OCI-LY3 (cell line): ENCODE measurements around the gene SWAP70.
"Not testable (repeated sequence)": the region's sequence is repeated elsewhere in the genome, so short reads cannot be mapped to it uniquely, and the experiment has no call there.

Experiments
- H2AFZ ChIP-seq: fragments of 200-600, 300-600 bp; shearing (Covaris generic); 2 replicates; pipeline ENCODE4 v1.6.0; 2014; ENCODE audit warnings: antibody characterized with exemption, low read depth, low read length
- H3K27ac ChIP-seq: fragments of 200-600, 300-600 bp; sonication (generic); 2 replicates; pipeline ENCODE4 v1.5.1; 2014; ENCODE audit warnings: mild to moderate bottlenecking, low read length, moderate library complexity, mixed read lengths
- H3K27me3 ChIP-seq: fragments of 200-600, 300-600 bp; sonication (generic); 2 replicates; pipeline ENCODE4 v1.6.1; 2014; ENCODE audit warnings: low read depth, low read length, mixed read lengths
- H3K36me3 ChIP-seq: fragments of 200-600, 300-600 bp; sonication (generic); replicated peaks from 2 replicates; pipeline ENCODE3; 2014; ENCODE audit warnings: low read depth, low read length, mixed read lengths
- H3K4me1 ChIP-seq: fragments of 300-600, 200-600 bp; sonication (generic); 2 replicates; pipeline ENCODE4 v1.6.1; 2014; ENCODE audit warnings: low read length, mixed read lengths
- H3K4me2 ChIP-seq: fragments of 200-600, 300-600 bp; sonication (generic); 2 replicates; pipeline ENCODE4 v1.6.1; 2014; ENCODE audit warnings: low read length, mixed read lengths
- H3K4me3 ChIP-seq: fragments of 300-600, 200-600 bp; sonication (generic); 2 replicates; pipeline ENCODE4 v1.5.1; 2014; ENCODE audit warnings: antibody characterized with exemption, mild to moderate bottlenecking, low read length, moderate library complexity
- H3K79me2 ChIP-seq: fragments of 300-600, 200-600 bp; shearing (Covaris generic); 2 replicates; pipeline ENCODE4 v1.6.1; 2014; ENCODE audit warnings: mild to moderate bottlenecking, low read length, mixed read lengths
- H3K9ac ChIP-seq: fragments of 300-600, 200-600 bp; shearing (Covaris generic); 2 replicates; pipeline ENCODE4 v1.6.0; 2014; ENCODE audit warnings: mild to moderate bottlenecking, low read length, moderate library complexity
- H3K9me3 ChIP-seq: fragments of 200-600, 300-600 bp; shearing (Covaris generic); 2 replicates; pipeline ENCODE4 v1.6.1; 2014; ENCODE audit warnings: low read length, mixed read lengths; ENCODE audit not compliant: insufficient read depth
- H4K20me1 ChIP-seq: fragments of 200-600, 300-600 bp; sonication (generic); 2 replicates; pipeline ENCODE4 v1.6.1; 2016; ENCODE audit warnings: low read length, mixed read lengths; ENCODE audit not compliant: insufficient read depth
- CTCF ChIP-seq: fragments of 200-600, 300-600 bp; sonication (generic); IDR thresholded peaks from 2 replicates; pipeline ENCODE4 v1.5.1; 2014; ENCODE audit warnings: antibody characterized with exemption, low read length, low read depth
- EZH2phosphoT487 ChIP-seq: fragments of 200-600 bp; shearing (Covaris generic); IDR thresholded peaks from 2 replicates; pipeline ENCODE4 v1.6.1; 2018; ENCODE audit warnings: antibody characterized with exemption, mixed run types, low read depth

SWAP70 gene

GRCh38 chr11:9617940-9618339, 45.9 kb upstream of the SWAP70 start:
- peaks cover 48% of the 10 kb centered on the region for H3K4me1 ChIP-seq

GRCh38 chr11:9619004-9619403, 44.9 kb upstream of the SWAP70 start:
- no peaks in the 10 kb centered on the region for H3K36me3 ChIP-seq
- no peaks in the 10 kb centered on the region for H3K27me3 ChIP-seq
- no peaks in the 10 kb centered on the region for H4K20me1 ChIP-seq
- peak overlapping the region; percentile 34; the same call in 1 of the 2 replicates for H3K4me2 ChIP-seq
- peaks cover 43% of the 10 kb centered on the region for H3K4me1 ChIP-seq
- H2AFZ ChIP-seq: no peak overlapping the region
- H3K9ac ChIP-seq: no peak overlapping the region
- no peak overlapping the region for H3K4me3 ChIP-seq
- H3K27ac ChIP-seq: no peak overlapping the region
- no peaks in the 10 kb centered on the region for H3K9me3 ChIP-seq
- H3K79me2 ChIP-seq: no peaks in the 10 kb centered on the region
- TF ChIP-seq EZH2phosphoT487: no peak
- TF ChIP-seq CTCF: no peak

More at GRCh38 chr11:9617940-9618339, 45.9 kb upstream of the SWAP70 start:
- Histone ChIP-seq H3K9ac (no peak overlapping the region), H3K36me3 (no peaks in the 10 kb centered on the region), H3K27me3 (no peaks in the 10 kb centered on the region), H3K27ac (no peak overlapping the region), H3K9me3 (no peaks in the 10 kb centered on the region), H2AFZ (no peak overlapping the region), H3K4me3 (no peak overlapping the region), H4K20me1 (no peaks in the 10 kb centered on the region), H3K4me2 (no peak overlapping the region), H3K79me2 (no peaks in the 10 kb centered on the region)
- TF ChIP-seq CTCF: no peak
- TF ChIP-seq EZH2phosphoT487: no peak

- Histone ChIP-seq H3K36me3 (no peaks in the 10 kb centered on the region), H4K20me1 (no peaks in the 10 kb centered on the region), H3K4me2 (peak overlapping the region; percentile 34; the same call in 1 of the 2 replicates), H3K4me3 (no peak overlapping the region), H3K9ac (no peak overlapping the region; the same call in 1 of the 2 replicates), H3K27ac (no peak overlapping the region), H3K4me1 (peaks cover 43% of the 10 kb centered on the region), H2AFZ (no peak overlapping the region), H3K79me2 (no peaks in the 10 kb centered on the region), H3K27me3 (no peaks in the 10 kb centered on the region), H3K9me3 (no peaks in the 10 kb centered on the region)
- TF ChIP-seq EZH2phosphoT487: no peak
- TF ChIP-seq CTCF: no peak
These were observed 43.9 kb upstream of the SWAP70 start for GRCh38 chr11:9619971-9620370.

- not testable (repeated sequence) for H3K27me3 ChIP-seq, H4K20me1 ChIP-seq, H3K79me2 ChIP-seq, H2AFZ ChIP-seq, H3K9ac ChIP-seq, H3K36me3 ChIP-seq, H3K4me3 ChIP-seq, H3K9me3 ChIP-seq, H3K4me2 ChIP-seq, H3K27ac ChIP-seq
- H3K4me1 ChIP-seq: peaks cover 43% of the 10 kb centered on the region
These were observed 41.5 kb upstream of the SWAP70 start for GRCh38 chr11:9622353-9622752.

- H4K20me1 ChIP-seq, H3K36me3 ChIP-seq, H2AFZ ChIP-seq, H3K79me2 ChIP-seq, H3K27me3 ChIP-seq, H3K9me3 ChIP-seq, H3K4me3 ChIP-seq, H3K9ac ChIP-seq, H3K4me2 ChIP-seq, H3K27ac ChIP-seq: not testable (repeated sequence)
- H3K4me1 ChIP-seq: peaks cover 50% of the 10 kb centered on the region
These were observed 40.8 kb upstream of the SWAP70 start for GRCh38 chr11:9623053-9623452.
